H1 (cell line): ENCODE data around the gene TADA3. TPM values are rescaled to one million over a fixed set of nuclear protein-coding genes. Genes with fewer than 3 reads are reported as not detected.

Experiments used
- CTCF ChIA-PET: fragments of 300-600 bp; sonication (Branson Sonifier 250); formaldehyde crosslinking; loops from one replicate; lab custom pipeline; 2021; ENCODE audit not compliant: partially characterized antibody; lab: Charles Lee
- POLR2A ChIA-PET: fragments of 300-600 bp; sonication (Branson Sonifier 250); formaldehyde crosslinking; loops from one replicate; lab custom pipeline; 2021; ENCODE audit warnings: inconsistent platforms; ENCODE audit not compliant: partially characterized antibody; lab: Charles Lee
- DNase-seq, 2 experiments: peaks; one replicate each; pipeline versions ENCODE4 v3.0.0 to v3.0.0-alpha.2; 2010 to 2022; ENCODE audit warnings: low spot score in 2 of 2, low read depth in 1 of 2, mixed read lengths in 1 of 2
- FAIRE-seq: peaks from 2 replicates; lab custom pipeline; 2011; peaks lifted over from hg19 to GRCh38; lab: Jason Lieb, UNC
- H2AFZ ChIP-seq: 2 replicates; pipeline ENCODE4 v1.8.1; 2012; ENCODE audit warnings: low read length, inconsistent platforms
- H2AK5ac ChIP-seq: 2 replicates; pipeline ENCODE4 v1.6.1; 2013; ENCODE audit warnings: low read depth, low read length
- H2BK120ac ChIP-seq: replicated peaks from 2 replicates; pipeline ENCODE3; 2013; ENCODE audit warnings: low read depth, low read length, inconsistent platforms
- H2BK12ac ChIP-seq: 2 replicates; pipeline ENCODE4 v1.6.1; 2013; ENCODE audit warnings: low read depth, low read length
- H2BK15ac ChIP-seq: 2 replicates; pipeline ENCODE4 v1.6.1; 2013; ENCODE audit warnings: low read length
- H2BK20ac ChIP-seq: 2 replicates; pipeline ENCODE4 v1.6.1; 2013; ENCODE audit warnings: low read length
- H2BK5ac ChIP-seq: 2 replicates; pipeline ENCODE4 v1.6.1; 2013; ENCODE audit warnings: low read depth, low read length
- H3K14ac ChIP-seq: 2 replicates; pipeline ENCODE4 v1.6.1; 2013; ENCODE audit warnings: inconsistent platforms; ENCODE audit not compliant: insufficient read length
- H3K18ac ChIP-seq: 2 replicates; pipeline ENCODE4 v1.6.1; 2013; ENCODE audit warnings: low read length; ENCODE audit errors: extremely low read depth
- H3K23ac ChIP-seq: 2 replicates; pipeline ENCODE4 v1.6.1; 2013; ENCODE audit warnings: inconsistent platforms; ENCODE audit not compliant: insufficient read length
- H3K23me2 ChIP-seq: 2 replicates; pipeline ENCODE4 v1.6.1; 2013; ENCODE audit warnings: low read depth, low read length
- H3K27ac ChIP-seq: 2 replicates; pipeline ENCODE4 v1.6.1; 2011; ENCODE audit warnings: low read depth, low read length, inconsistent platforms
- H3K27me3 ChIP-seq, 4 experiments: replicated peaks in 1 of 4; 1 replicate in 1 of 4; 2 replicates in 3 of 4; pipeline versions ENCODE4 v1.6.1 to v1.8.1; 2011 to 2013; ENCODE audit warnings: low read length in 3 of 4, mild to moderate bottlenecking in 3 of 4, inconsistent platforms in 2 of 4, mixed read lengths in 2 of 4, moderate library complexity in 1 of 4; ENCODE audit not compliant: control insufficient read depth in 3 of 4, insufficient read depth in 3 of 4; ENCODE audit errors: extremely low read depth in 1 of 4
- H3K36me3 ChIP-seq, 4 experiments: 2 replicates each; pipeline versions ENCODE4 v1.6.1 to v1.8.1; 2011 to 2013; ENCODE audit warnings: mild to moderate bottlenecking in 4 of 4, low read length in 3 of 4, moderate library complexity in 2 of 4, control low read depth in 1 of 4, inconsistent platforms in 1 of 4; ENCODE audit not compliant: insufficient read depth in 4 of 4, control insufficient read depth in 2 of 4
- H3K4ac ChIP-seq: replicated peaks from 2 replicates; pipeline ENCODE3; 2013; ENCODE audit warnings: low read length, low read depth, mixed read lengths, inconsistent platforms; ENCODE audit not compliant: insufficient read length
- H3K4me1 ChIP-seq, 4 experiments: replicated peaks in 1 of 4; 1 replicate in 1 of 4; 2 replicates in 3 of 4; pipeline versions ENCODE4 v1.6.1 to v1.8.1; 2011 to 2013; ENCODE audit warnings: low read length in 3 of 4, inconsistent platforms in 2 of 4, mixed read lengths in 1 of 4; ENCODE audit not compliant: insufficient read depth in 4 of 4, control insufficient read depth in 3 of 4
- H3K4me2 ChIP-seq, 2 experiments: 2 replicates each; pipeline versions ENCODE4 v1.6.1 to v1.8.1; 2011 to 2013; ENCODE audit warnings: low read depth in 2 of 2, low read length in 2 of 2, control low read depth in 1 of 2, inconsistent platforms in 1 of 2, mild to moderate bottlenecking in 1 of 2; ENCODE audit not compliant: insufficient read depth in 1 of 2
- H3K4me3 ChIP-seq, 4 experiments: fragments of 200-600, 300-600 bp in 1 of 4; sonication (generic), shearing (Covaris generic), sonication (Bioruptor Twin) in 1 of 4; 2 replicates each; pipeline versions ENCODE4 v1.5.1 to v1.8.1; 2011 to 2016; ENCODE audit warnings: low read length in 4 of 4, low read depth in 3 of 4, control low read depth in 2 of 4, inconsistent platforms in 2 of 4, mild to moderate bottlenecking in 2 of 4, mixed read lengths in 1 of 4, moderate library complexity in 1 of 4; ENCODE audit not compliant: insufficient read depth in 2 of 4; ENCODE audit errors: extremely low read depth in 1 of 4
- H3K56ac ChIP-seq: replicated peaks from 2 replicates; pipeline ENCODE3; 2013; ENCODE audit warnings: low read depth, mild to moderate bottlenecking, mixed read lengths, low read length, inconsistent platforms; ENCODE audit not compliant: insufficient read length
- H3K79me1 ChIP-seq: 2 replicates; pipeline ENCODE4 v1.6.1; 2013; ENCODE audit warnings: low read depth, low read length, control low read depth
- H3K79me2 ChIP-seq, 2 experiments: 2 replicates each; pipeline versions ENCODE4 v1.6.1 to v1.8.1; 2012 to 2013; ENCODE audit warnings: low read length in 2 of 2, mild to moderate bottlenecking in 2 of 2, inconsistent platforms in 1 of 2; ENCODE audit not compliant: insufficient read depth in 2 of 2, control insufficient read depth in 1 of 2
- H3K9ac ChIP-seq, 4 experiments: replicated peaks in 1 of 4; 1 replicate in 1 of 4; 2 replicates in 3 of 4; pipeline versions ENCODE4 v1.6.1 to v1.8.1; 2011 to 2013; ENCODE audit warnings: low read depth in 3 of 4, low read length in 3 of 4, control low read depth in 2 of 4, mild to moderate bottlenecking in 2 of 4, moderate library complexity in 2 of 4, inconsistent platforms in 1 of 4; ENCODE audit errors: extremely low read depth in 1 of 4
- H3K9me3 ChIP-seq, 2 experiments: 2 replicates each; pipeline versions ENCODE4 v1.6.1 to v1.8.1; 2012 to 2013; ENCODE audit warnings: mild to moderate bottlenecking in 2 of 2, moderate library complexity in 2 of 2, control low read depth in 1 of 2, inconsistent platforms in 1 of 2, low read depth in 1 of 2, low read length in 1 of 2, mixed read lengths in 1 of 2; ENCODE audit not compliant: insufficient read depth in 2 of 2
- H4K20me1 ChIP-seq, 2 experiments: replicated peaks in 1 of 2; 2 replicates each; pipeline versions ENCODE3 to v1.8.1; 2011 to 2013; ENCODE audit warnings: inconsistent platforms in 2 of 2, low read length in 2 of 2, mild to moderate bottlenecking in 1 of 2; ENCODE audit not compliant: insufficient read depth in 2 of 2, control insufficient read depth in 1 of 2
- H4K5ac ChIP-seq: 2 replicates; pipeline ENCODE4 v1.6.1; 2013; ENCODE audit warnings: low read length, low read depth, mixed read lengths, inconsistent platforms; ENCODE audit not compliant: insufficient read length
- H4K8ac ChIP-seq: 2 replicates; pipeline ENCODE4 v1.8.0; 2013; ENCODE audit warnings: mild to moderate bottlenecking, moderate library complexity, low read length, inconsistent platforms; ENCODE audit not compliant: insufficient read depth; ENCODE audit errors: extremely low read depth
- H4K91ac ChIP-seq: replicated peaks from 2 replicates; pipeline ENCODE3; 2013; ENCODE audit warnings: low read length, mixed read lengths, inconsistent platforms; ENCODE audit not compliant: insufficient read length
- FOSL1 ChIP-seq: IDR thresholded peaks from 2 replicates; pipeline ENCODE4 v1.6.1; 2011; ENCODE audit warnings: mild to moderate bottlenecking, low read depth, low read length, moderate library complexity; ENCODE audit not compliant: insufficient read depth
- TAF7 ChIP-seq: optimal IDR thresholded peaks from 2 replicates; pipeline ENCODE3; 2011; ENCODE audit warnings: low read depth, mild to moderate bottlenecking, inconsistent platforms, low read length, moderate library complexity, borderline replicate concordance
- whole genome bisulfite sequencing, 2 experiments: shearing (Covaris generic) in 1 of 2; methylation state at CpG; one replicate each; pipeline versions ENCODE4 v1.1.6 to v1.1.7; 2013 to 2015; ENCODE audit warnings: low lambda C conversion rate in 2 of 2, mixed read lengths in 2 of 2, inconsistent platforms in 1 of 2, low coverage in 1 of 2, missing lambda C conversion rate in 1 of 2; ENCODE audit not compliant: insufficient replicate concordance in 2 of 2, insufficient coverage in 1 of 2, insufficient read length in 1 of 2; ENCODE audit errors: extremely low coverage in 1 of 2, missing lambda C conversion rate in 1 of 2; 5-methylcytosine and 5-hydroxymethylcytosine counted together
- polyA plus RNA-seq, 7 experiments: library from polyadenylated mRNA; depleted of rRNA in 3 of 7; stranded (reverse) in 5 of 7; unstranded in 2 of 7; fragments of >200 nt in 5 of 7; fragments of 200-250 nt in 2 of 7; gene quantifications; 1 replicate in 5 of 7; 2 replicates in 1 of 7; 4 replicates in 1 of 7; pipeline versions ENCODE4 v1.2.1 to v1.2.3, GENCODE V29; 2011 to 2013; ENCODE audit warnings: missing spikeins in 2 of 7, mixed read lengths in 2 of 7
- total RNA-seq: library from RNA; stranded (reverse); fragmentation: NEBNext Ultra II Directional; extraction: Animal tissue kit (Norgen Biotek cat#: 25700); gene quantifications from 2 replicates; pipeline ENCODE4 v1.2.1, GENCODE V29; 2021

Gene TADA3
- total and polyA plus RNA-seq, 2 of the 8 experiments (the other 6 are each of a cell fraction or from before 2014, with no cell fraction given) = 43.4 to 50.3 TPM

GRCh38 chr3:9834520-9835380 is 42.5 kb upstream of the TADA3 start:
- ChIA-PET POLR2A (interaction anchor here (1.4 to 1.7 kb wide), 3 partner anchors 8 to 117 kb away, joined by 3 to 4 read pairs (median 4); no protein-coding TSS in a partner anchor), CTCF (interaction anchor here (0.9 to 7.5 kb wide), 3 partner anchors 6 to 20 kb away, joined by 3 to 74 read pairs (median 3); no protein-coding TSS in a partner anchor)
- Histone ChIP-seq H4K91ac (no peak overlapping the region), H3K4ac (no peak overlapping the region), H3K18ac (no peak overlapping the region), H3K27me3 (no peaks in the 10 kb centered on the region), H3K27ac (no peak overlapping the region), H2BK120ac (no peak overlapping the region), H3K23me2 (no peaks in the 10 kb centered on the region; the same call in 1 of the 2 replicates), H3K36me3 (peaks cover 3 to 17% (median 4%) of the 10 kb centered on the region in 4 experiments; a peak in 5 of 8 replicates), H2BK12ac (no peak overlapping the region), H4K5ac (no peak overlapping the region), H3K56ac (no peak overlapping the region), H2BK5ac (no peak overlapping the region; the same call in 1 of the 2 replicates), H4K8ac (no peak overlapping the region), H3K79me2 (no peaks in the 10 kb centered on the region), H2AFZ (no peak overlapping the region), H3K79me1 (no peaks in the 10 kb centered on the region), H2AK5ac (no peak overlapping the region), H3K4me1 (no peaks in the 10 kb centered on the region), H4K20me1 (peaks cover 0 to 7% of the 10 kb centered on the region in 2 experiments)
- no peak for DNase-seq
- FAIRE-seq = no peak
- WGBS, 2 experiments = 90% methylated on average over 18 of the region's 18 CpGs; no CpG with 5 or more reads in 1 of the 2 experiments
- TF ChIP-seq FOSL1 (no peak), TAF7 (no peak)
- TF ChIP-seq, all 59 proteins: peak for 0
- Histone ChIP-seq H3K4me3 (no peak overlapping the region), H3K4me2 (no peak overlapping the region), H3K9me3 (no peaks in the 10 kb centered on the region), H3K9ac (no peak overlapping the region), H3K23ac (no peak overlapping the region), H2BK15ac (no peak overlapping the region), H3K14ac (no peak overlapping the region), H2BK20ac (no peak overlapping the region)
